Stimulated activated CD4-positive, alpha-beta T cell treated with anti-CD3 and anti-CD28 coated beads, Interleukin-12 subunit alpha, Interleukin-12 subunit beta, amount 100 ng/mL, for 4 hours (primary cell): Measurements from ENCODE around the gene BLCAP.
"Not testable (repeated sequence)": the region's sequence is repeated elsewhere in the genome, so short reads cannot be mapped to it uniquely, and the experiment has no call there.

Experiments
- DNase-seq: peaks from one replicate; pipeline ENCODE4 v3.0.0-alpha.2; 2020

Gene BLCAP

DNA sequence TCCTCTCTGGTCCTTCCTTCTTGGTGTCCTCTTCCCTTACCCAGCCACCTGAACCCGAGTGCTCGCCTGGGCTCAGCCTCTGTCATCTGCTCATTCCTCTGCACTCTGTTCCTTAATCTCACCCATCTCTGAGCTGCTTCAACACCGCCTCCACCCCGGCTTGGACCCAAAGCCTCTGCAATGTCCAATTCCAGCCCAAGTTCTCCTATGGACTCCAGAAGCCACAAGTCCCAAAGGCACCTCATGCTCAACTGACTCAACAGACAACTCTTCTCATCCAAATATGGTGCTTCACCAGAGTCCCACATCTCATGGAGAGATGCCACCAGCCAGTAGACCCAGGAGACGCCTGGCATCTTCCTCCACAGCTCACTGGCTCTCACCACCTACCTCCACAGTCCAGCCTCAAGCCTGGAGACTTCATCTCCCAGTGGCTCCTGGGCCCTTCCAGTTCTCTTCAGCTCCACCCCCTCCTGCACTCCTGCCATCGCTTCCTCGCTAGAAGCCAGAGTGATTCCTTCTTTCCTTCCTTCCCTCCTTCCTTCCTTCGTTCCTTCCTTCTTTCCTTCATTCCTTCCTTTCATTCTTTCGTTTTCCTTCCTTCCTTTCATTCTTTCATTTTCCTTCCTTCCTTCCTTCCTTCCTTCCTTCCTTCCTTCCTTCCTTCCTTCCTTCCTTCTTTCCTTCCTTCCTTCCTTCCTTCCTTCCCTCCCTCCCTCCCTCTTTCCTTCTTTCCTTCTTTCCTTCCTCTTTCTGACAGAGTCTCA, 47.6 kb downstream of the BLCAP start:
- no peak for DNase-seq

GRCh38 chr20:37479266-37479665, 48.4 kb downstream of the BLCAP start:
- DNase-seq = no peak

DNA sequence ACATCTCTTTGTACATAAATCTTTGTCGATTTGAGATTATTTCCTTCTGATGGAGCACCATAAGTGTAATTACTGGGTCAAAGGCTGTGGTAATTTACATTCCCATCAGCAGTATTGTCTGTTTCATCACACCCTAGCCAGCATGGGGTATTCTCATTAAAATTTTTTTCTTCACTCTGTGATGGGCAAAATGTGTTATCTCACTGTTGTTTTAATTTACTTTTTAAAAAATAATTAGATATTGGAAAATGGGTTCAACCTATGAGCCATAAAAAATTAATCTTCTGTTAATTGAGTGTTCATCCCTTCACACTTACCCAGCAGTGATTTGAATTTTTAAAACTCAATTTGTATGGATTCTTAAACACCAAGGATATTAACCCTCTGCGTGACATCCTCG, 50.6 kb downstream of the BLCAP start:
- DNase-seq = no peak

DNA sequence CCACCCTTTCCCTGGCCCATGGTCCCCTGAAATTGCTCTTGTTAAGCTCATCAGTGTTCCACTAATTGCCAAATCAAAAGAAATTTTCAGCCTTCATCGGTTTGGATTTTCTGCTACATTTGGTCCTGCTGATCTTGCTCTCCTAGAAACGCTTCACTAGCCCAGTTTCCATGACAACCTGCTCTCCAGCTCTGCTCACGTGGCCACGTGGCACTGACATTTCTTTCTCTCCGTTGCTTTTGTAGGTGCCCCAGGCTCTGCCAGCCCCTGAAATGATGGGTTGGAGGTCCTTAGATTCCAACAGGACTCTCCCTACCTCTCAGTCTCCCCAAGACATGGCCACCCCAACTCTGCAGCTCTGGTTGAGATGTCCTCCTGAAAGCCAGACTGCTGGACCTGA, 52.4 kb downstream of the BLCAP start:
- no peak for DNase-seq

DNA sequence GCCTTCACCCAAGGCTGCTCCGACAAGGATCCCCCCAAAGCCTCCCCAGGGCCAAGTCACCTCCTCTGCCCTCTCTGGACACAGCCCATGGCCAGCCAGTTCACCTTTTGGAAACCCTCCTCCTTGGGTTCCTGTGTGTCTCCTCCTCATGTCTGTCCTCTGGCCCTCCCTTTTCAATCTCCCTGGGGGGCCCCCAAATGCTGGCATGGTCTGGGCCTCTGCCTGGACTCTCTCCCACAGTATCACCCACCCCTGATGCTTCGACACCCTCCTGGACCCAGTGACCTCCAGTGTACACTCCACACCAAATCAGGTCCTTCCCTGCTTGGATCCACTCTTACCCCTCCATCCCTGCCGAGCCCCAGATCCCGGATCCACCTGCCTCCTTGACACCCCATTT, 53.3 kb downstream of the BLCAP start:
- DNase-seq = no peak

- no peak for DNase-seq
Observed at GRCh38 chr20:37473249-37474000, 54.3 kb downstream of the BLCAP start.

DNA sequence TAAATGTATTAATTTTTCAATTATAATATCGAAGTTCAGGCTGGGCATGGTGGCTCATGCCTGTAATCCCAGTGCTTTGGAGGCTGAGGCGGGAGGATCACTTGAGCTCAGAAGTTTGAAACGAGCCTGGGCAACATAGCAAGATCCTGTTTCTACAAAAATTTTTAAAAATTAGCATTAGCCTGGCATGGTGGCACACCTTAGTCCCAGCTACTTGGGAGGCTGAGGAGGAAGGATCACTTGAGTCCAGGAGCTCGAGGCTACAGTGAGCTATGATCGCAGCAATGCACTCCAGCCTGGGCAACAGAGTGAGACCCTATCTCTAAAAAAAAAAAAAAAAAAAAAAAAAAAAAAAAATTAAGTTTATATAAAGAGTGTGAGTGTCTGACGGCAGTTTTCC, 55.2 kb downstream of the BLCAP start:
- not testable (repeated sequence) for DNase-seq

DNA sequence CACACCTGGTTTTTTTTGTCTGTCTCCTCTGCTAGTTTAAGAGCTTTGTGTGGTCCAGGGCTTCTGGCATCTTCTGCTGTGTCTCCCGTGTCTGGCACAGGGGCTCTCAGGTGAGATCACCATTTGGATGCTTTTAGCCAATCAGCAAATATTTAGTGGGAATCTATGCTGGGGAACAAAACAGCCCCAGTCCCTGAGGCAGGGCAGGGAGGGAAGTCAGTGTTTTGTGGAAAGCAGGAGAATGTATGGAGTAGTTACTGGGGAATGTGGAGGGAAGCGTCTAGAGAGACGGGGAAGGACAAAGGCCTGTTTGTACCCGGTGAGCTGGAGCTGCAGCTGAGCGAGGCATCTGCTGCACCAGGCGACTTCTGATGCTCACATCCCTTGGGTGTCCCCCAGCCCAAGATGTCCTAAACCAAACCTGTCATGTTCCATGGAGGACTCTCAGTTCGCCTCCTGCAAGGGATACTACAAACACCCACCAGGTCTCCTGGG, 55.9 kb downstream of the BLCAP start:
- DNase-seq = no peak

DNA sequence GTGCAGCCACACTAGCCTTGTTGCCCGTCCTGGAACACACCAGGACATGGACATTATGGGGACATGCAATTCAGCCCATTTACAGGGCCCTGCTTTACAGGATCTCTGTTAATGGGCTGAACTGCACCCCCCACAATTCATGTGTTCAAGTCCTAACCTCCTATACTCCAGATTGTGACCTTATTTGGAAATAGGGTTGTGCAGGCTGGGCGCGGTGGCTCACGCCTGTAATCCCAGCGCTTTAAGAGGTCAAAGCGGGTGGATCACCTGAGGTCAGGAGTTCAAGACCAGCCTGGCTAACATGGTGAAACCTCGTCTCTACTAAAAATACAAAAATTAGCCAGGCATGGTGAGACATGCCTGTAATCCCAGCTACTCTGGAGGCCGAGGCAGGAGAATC, 57.5 kb downstream of the BLCAP start:
- DNase-seq = not testable (repeated sequence)

- no peak for DNase-seq
Observed at GRCh38 chr20:37469531-37469930, 58.1 kb downstream of the BLCAP start.

- DNase-seq = no peak
Observed at GRCh38 chr20:37468886-37469285, 58.8 kb downstream of the BLCAP start.
